ENCODE data around the gene TTLL9.

The TTLL9 gene

DNA sequence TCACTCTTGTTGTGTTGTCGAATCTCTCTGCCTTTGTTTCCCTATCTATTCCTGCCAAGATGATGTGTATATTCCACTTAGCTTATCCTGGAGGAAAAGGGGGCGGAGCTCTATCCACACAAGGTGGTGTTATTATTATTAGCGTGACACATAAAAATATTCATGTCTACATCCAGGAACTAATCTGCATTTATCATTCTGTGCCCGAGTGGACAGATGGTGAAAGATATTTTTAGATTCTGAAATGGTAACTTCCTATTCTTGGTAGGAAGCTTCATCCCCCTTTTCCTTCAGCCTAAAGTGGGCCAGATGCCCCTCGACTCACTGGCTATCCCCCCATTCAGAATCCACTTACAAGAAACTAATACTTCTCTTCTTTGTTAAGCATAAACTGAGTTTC, 99.6 kb downstream of the TTLL9 start:
- in situ Hi-C loops (cut with HindIII; ENCODE audit: low sequenced_read_pairs) = loop anchor here (10.0 kb wide), 1 partner anchor 75 kb away; no protein-coding TSS in a partner anchor

DNA sequence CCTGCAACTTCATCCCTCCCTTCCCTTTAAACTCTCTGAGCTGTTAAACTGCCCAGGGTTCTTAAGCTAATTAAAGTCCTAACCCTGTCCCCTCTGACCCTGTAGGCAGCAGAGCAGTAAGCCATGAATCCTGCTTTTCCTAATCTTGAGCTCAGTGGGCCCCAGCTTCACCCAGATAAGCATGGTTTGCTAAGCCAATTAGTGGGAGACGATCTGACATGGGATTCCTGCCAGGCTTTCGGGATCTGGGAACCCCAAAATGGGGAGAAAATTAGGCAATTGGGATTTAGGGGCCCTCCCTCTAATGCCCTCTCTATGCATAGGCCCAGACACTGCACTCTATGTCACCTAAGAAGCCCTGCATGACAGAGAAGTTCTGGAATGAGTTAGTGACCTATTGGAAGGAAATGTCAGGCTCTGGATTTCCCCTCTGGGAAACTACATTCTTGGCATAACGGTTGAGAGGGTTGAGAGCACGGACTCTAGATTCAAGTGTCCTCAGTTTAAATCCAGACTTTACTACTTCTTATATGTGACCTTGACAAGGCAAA, 102.1 kb downstream of the TTLL9 start:
- in situ Hi-C loops (cut with HindIII; ENCODE audit: low sequenced_read_pairs) = loop anchor here (10.0 kb wide), 1 partner anchor 72 kb away; no protein-coding TSS in a partner anchor

DNA sequence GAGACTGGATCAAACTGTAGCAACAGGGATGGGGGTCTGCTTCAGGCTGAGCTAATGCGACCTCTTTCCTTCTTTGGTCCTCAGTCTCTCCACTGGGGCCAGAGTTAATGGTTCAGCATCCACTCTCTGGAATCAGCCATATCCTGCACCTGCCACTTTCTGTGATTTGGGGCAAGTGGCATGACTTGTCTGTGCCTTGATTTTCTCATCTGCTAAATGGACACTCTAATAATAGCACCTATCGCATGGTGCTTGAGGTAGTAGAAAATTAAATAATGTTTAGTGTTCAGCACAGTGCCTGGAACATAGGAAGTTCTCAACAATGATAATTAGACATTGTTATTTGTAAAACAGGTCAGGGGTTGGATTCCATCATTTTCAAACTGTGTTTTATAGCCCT, 103.9 kb downstream of the TTLL9 start:
- in situ Hi-C loops (cut with HindIII; ENCODE audit: low sequenced_read_pairs) = loop anchor here (10.0 kb wide), 1 partner anchor 71 kb away; no protein-coding TSS in a partner anchor

DNA sequence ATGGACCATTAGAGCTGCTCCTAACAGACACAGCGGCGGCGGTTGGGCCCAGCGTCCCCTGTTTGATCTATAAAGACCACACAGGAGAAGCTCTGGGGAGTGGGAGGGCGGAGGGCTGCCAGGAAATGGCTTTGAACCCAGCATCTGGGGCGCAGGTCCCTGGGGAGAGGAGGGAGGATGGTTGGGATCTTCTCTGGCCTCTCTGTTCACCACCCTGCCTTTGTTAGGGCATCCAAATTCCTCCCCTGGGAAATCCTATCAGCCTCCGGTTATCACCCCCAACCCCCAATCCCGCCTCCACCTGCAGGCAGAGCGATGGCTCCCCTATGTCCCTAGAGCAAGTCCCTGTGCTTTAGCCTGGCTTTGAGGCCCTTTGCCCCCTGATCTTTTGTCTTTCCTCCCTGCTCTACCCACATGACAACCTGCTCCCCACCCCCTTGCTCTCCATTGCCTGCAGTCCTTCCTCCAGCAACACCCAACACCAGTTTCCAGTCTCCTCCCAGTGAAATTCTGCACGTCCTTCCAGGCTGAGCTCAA, 104.6 kb downstream of the TTLL9 start:
- in situ Hi-C loops (cut with HindIII; ENCODE audit: low sequenced_read_pairs) = loop anchor here (10.0 kb wide), 1 partner anchor 70 kb away; no protein-coding TSS in a partner anchor

DNA sequence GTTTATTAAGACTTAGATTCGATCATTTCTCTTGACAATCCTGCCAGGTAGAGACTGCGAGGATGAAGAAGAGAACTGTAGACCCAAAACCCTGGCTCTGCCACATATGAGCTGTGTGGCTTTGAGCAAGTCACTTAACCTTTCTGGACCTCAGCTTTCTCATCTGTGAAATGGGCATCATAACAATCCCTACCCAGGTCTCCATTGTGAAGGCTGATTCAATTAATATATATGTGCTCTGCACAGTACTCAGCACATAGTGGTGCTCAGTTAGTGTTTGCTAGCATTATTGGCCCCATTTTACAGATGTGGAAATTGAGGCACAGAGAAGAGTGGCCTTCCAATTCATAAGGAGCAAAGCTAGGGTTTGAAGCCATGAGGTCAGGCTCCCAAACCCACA, 105.4 kb downstream of the TTLL9 start:
- in situ Hi-C loops (cut with HindIII; ENCODE audit: low sequenced_read_pairs) = loop anchor here (10.0 kb wide), 1 partner anchor 69 kb away; no protein-coding TSS in a partner anchor

DNA sequence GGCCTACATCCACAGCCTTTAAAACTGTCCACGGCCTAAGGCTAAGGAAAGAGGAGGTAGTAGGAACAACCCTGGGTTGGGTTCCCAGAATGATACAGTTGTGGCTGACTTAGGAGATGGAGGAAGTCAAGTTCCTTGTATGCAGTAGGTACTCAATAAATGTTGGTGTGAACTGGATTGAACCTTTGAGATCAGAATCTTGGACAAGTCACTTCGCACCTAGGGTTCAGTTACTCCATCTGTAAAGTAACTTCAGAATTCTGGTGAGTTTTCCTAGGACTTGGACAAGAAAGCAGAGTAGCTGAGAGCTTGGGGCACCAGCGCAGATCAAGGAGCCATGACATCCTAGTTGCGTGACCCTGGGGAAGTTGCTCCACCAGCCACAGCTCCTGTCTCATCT, 106.6 kb downstream of the TTLL9 start:
- in situ Hi-C loops (cut with HindIII; ENCODE audit: low sequenced_read_pairs) = loop anchor here (10.0 kb wide), 1 partner anchor 68 kb away; no protein-coding TSS in a partner anchor

DNA sequence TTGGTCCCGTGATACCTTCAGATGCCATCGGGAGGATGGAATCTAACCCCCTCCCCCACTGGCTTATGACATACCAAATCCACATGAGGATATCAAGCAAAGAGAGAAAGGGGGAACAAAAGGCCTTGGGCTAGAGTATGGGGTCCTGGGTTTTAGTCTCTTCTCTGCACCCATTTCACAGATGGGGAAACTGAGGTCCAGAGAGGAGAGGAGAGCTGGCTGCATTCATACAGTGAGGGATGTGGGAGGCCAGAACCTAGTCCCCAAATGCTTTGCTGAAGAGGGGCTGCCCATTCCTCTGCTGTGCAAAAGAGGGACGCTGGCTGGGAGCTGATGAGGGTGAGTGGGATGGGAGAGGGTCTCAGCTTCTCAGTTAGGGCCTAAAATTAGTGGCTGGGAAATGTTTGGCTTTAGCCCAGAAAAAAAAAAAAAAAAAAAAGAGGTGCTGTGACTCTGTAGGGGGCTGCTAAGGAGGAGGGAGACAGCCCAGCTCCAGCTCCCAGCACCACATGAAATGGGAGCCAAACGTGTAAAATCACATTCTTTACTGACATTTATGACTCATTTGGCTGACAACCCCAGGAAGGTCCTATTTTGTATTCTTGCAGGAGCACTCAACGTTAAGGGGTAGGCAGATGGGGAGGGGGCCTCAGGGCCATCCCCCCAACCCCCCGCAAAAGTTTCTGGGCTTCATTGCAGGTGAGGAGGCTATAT, 109.4 kb downstream of the TTLL9 start:
- in situ Hi-C loops (cut with HindIII; ENCODE audit: low sequenced_read_pairs) = loop anchor here (10.0 kb wide), 1 partner anchor 65 kb away; no protein-coding TSS in a partner anchor

DNA sequence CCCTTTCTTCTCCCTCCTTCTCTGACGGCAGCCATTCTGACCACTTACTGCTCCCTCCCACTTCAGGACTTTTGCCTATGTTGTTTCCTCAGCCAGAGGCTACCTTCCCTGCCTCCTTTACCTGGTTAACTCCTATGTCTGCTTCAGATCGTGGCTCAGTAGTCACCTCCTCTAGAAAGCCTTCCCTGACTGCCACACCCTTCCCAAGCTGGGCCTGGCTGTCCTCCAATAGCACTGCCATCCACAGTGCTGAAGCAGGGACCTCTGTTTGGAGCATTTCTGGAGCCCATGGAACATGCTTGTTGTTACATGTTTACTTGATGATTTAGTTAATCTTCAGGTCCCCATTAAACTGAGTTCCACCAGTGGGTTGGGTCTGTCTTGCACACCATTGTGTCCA, 111.3 kb downstream of the TTLL9 start:
- in situ Hi-C loops (cut with HindIII; ENCODE audit: low sequenced_read_pairs) = no loop called here

DNA sequence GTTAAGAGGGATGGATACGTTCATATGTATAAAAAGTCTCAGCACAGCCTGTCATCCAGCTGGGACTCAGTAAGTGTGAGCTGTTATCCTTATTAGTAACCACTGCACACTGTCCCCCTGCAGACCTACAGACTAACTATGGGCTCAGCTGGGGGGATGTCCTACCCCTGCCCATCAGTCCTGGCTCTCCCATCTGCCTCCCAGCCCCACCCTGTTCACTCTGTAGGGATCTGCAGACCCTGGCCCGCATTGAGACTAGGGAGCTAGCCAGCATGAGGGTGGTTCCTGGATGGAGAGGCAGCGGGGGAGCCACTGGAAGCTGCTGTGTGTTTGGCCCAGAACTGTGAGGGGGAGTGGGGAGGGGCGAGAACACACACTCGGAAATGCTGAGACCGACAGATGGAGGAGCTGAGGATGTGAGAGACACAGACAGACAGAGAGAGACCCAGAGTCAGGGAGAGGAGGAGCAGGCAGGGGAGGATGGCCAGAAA, 114.6 kb downstream of the TTLL9 start:
- in situ Hi-C loops (cut with HindIII; ENCODE audit: low sequenced_read_pairs) = no loop called here

DNA sequence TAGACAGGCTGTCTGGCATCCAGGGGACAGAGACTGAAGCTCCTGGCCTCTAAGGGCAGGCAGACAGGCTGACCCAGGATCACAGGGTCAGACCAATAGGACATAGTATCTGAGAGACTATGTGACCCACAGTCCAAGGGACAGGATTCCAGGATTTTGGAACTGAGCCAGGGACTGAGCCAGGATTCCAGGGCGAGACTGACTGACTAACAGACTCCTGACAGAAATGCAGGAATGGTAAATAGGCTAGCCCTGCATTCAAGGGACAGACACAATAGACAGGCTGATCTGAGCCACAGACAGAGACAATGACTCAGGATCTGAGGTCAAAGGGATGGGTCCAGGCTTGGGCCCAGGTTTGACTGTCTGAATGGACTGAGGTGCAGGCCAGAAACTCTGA, 117.3 kb downstream of the TTLL9 start:
- in situ Hi-C loops (cut with HindIII; ENCODE audit: low sequenced_read_pairs) = no loop called here

DNA sequence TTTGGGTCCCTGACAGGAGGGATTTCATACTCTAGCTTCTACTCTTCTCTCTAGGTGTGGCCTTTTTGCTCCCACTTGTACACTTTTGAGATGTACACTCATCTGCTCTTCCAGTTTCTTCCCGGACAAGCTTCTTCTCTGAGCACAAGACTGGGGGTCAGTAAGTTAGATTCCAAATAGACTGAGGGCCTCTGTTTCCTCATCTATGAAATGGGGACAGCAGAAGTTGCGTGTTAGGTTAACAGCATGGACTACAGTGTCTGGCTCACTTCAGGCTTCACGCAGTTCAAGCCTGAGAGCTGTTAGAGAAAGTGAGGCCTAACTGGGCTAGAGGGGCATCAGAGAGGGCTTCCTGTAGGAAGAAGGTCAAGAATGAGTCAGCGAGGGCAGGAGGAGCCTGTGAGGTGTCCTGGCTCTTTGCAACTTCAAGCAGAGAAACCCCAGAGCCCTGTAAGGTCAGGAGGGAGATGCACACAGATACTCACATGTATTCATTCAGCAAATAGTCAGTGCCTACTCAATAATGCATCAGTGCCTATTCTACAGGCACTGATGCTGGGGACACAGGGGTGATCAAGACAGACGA, 118.1 kb downstream of the TTLL9 start:
- in situ Hi-C loops (cut with HindIII; ENCODE audit: low sequenced_read_pairs) = no loop called here

DNA sequence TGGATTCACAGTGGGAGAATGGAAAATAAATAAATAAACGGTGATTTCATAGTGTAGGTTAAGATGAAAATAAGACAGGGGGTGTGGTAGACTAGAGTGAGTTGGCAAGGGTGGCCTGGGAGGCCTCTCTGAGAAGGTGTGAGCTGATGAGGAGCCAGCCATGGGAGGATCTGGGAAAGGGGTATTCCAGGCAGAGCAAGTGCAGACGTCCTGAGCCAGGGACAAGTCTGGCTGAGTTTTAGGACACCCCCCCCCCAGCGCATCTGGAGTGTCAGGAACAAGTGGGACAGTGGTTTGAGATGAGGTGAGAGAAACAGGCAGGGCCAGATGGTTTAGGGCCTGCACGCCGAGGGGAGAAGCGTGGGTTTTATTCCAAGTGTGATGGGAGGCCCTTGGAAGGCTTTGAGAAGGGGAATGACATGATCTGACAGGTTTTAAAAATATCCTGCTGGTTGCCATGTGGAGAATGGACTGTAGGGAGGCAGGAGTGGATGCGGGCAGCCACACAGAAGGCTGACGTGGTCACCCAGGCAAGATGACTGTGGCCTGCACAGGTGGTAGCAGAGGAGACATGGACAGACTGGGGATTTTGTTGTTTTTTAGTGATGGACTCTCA, 118.7 kb downstream of the TTLL9 start:
- in situ Hi-C loops (cut with HindIII; ENCODE audit: low sequenced_read_pairs) = no loop called here

DNA sequence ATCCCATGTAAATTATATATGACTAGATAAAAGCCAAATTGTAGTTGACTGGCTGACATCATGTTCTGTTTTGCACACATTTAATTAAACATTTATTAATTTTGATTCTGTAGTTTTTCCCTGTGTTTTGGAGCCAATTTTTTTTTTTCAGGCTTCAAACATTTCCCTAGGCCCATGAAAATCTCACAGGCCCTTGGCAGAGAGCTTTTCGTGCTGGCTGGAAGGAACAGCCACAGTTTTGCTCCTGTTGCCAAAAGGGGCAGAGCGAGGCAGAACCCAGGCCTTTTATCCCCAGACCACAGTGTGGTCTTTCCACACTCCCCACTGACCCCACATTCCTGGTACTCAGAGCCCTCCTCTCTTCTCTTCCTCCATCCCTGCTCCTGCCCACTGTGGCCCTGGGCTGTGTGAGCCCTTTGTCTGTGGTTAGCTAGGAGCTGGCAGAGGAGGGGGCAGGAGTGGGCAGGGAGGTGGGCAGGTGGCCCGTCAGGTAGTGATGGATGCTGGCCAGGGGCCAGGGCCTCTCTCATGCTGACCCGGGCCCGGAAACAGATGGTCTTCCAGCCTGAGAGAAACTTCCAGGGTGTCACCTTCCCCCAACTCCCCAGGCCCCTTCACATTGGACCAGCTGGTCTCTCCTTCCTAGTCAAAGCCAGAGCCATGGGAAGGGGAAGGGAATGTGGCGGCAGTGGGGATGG, 120.4 kb downstream of the TTLL9 start:
- in situ Hi-C loops (cut with HindIII; ENCODE audit: low sequenced_read_pairs) = loop anchor here (5.0 kb wide), 1 partner anchor 48 kb away; no protein-coding TSS in a partner anchor

DNA sequence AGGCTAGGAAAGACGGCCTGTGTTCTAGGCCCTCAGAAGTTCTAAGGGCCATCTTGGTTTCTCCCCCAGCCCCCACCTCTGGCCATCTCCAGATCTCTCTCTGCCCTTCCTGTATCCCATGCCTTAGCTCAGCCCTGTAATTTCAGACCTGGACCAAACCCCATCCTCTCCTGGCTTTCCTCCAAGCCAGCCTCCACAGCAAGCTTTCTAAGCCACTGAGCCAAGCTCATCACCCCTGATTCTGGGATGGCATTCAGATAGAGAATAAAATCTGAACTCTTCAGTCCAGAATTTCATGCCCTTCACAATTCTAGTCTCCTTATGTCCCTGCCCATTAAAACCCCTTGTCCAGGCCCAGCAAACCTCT, 120.9 kb downstream of the TTLL9 start:
- in situ Hi-C loops (cut with HindIII; ENCODE audit: low sequenced_read_pairs) = loop anchor here (5.0 kb wide), 1 partner anchor 49 kb away; no protein-coding TSS in a partner anchor

DNA sequence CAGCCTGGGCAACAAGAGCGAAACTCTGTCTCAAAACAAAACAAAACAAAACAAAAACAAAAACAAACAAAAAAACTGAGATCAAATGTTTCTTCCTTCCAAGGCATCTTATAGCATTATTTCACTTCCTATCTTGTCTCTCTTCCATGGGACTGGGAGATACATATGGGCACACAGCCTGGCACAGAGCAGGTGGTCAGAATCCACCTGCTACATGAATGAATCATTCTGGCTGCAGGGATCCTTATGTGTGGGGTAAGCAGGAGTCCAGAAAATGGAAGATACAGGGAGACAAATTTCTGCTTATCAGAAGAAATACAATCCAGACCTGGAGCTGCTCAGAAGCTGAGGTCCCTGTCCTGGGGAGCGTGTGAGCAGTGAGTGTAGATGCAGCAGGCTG, 121.7 kb downstream of the TTLL9 start:
- in situ Hi-C loops (cut with HindIII; ENCODE audit: low sequenced_read_pairs) = loop anchor here (5.0 kb wide), 1 partner anchor 50 kb away; no protein-coding TSS in a partner anchor

All from DLD1 (cell line).